H9 (cell line): ENCODE measurements around the gene BNIP5. TPM values are rescaled to one million over a fixed set of nuclear protein-coding genes. Genes with fewer than 3 reads are reported as not detected.

ENCODE experiments used
- DNase-seq: peaks from one replicate; pipeline ENCODE4 v3.0.0-alpha.2; 2017
- H2AFZ ChIP-seq: one replicate; pipeline ENCODE4 v1.6.1; 2013; ENCODE audit warnings: mild to moderate bottlenecking, low read length, control low read depth, moderate library complexity
- H2AK5ac ChIP-seq: 2 replicates; pipeline ENCODE4 v1.6.1; 2013; ENCODE audit warnings: low read length, control low read depth, mixed read lengths; ENCODE audit not compliant: insufficient read length
- H2BK120ac ChIP-seq: one replicate; pipeline ENCODE4 v1.6.1; 2013; ENCODE audit warnings: low read depth, mild to moderate bottlenecking, low read length, control low read depth, inconsistent platforms; ENCODE audit not compliant: poor library complexity, severe bottlenecking
- H2BK12ac ChIP-seq: 2 replicates; pipeline ENCODE4 v1.6.1; 2013; ENCODE audit warnings: low read length, control low read depth, mixed read lengths, low read depth; ENCODE audit not compliant: insufficient read length
- H2BK15ac ChIP-seq: 2 replicates; pipeline ENCODE4 v1.6.1; 2013; ENCODE audit warnings: low read depth, low read length, control low read depth
- H2BK20ac ChIP-seq: one replicate; pipeline ENCODE4 v1.6.1; 2013; ENCODE audit warnings: low read depth, mild to moderate bottlenecking, low read length, control low read depth, inconsistent platforms; ENCODE audit not compliant: poor library complexity, severe bottlenecking
- H2BK5ac ChIP-seq: 2 replicates; pipeline ENCODE4 v1.6.1; 2013; ENCODE audit warnings: low read length, control low read depth, mixed read lengths; ENCODE audit not compliant: insufficient read length
- H3K14ac ChIP-seq: 2 replicates; pipeline ENCODE4 v1.6.1; 2013; ENCODE audit warnings: low read length, control low read depth; ENCODE audit not compliant: insufficient read depth
- H3K18ac ChIP-seq: 2 replicates; pipeline ENCODE4 v1.6.1; 2013; ENCODE audit warnings: low read depth, mild to moderate bottlenecking, mixed read lengths, low read length, control low read depth; ENCODE audit not compliant: insufficient read length
- H3K23ac ChIP-seq: 2 replicates; pipeline ENCODE4 v1.6.1; 2013; ENCODE audit warnings: low read length, control low read depth, mixed read lengths, low read depth; ENCODE audit not compliant: insufficient read length
- H3K23me2 ChIP-seq: 2 replicates; pipeline ENCODE4 v1.6.1; 2013; ENCODE audit warnings: low read depth, mild to moderate bottlenecking, mixed read lengths, low read length, control low read depth; ENCODE audit not compliant: insufficient read length, poor library complexity, severe bottlenecking
- H3K27ac ChIP-seq: 2 replicates; pipeline ENCODE4 v1.5.1; 2013; ENCODE audit warnings: low read length, control low read depth, mixed read lengths, low read depth; ENCODE audit not compliant: insufficient read length
- H3K27me3 ChIP-seq: 2 replicates; pipeline ENCODE4 v1.6.1; 2013; ENCODE audit warnings: low read length, control low read depth, inconsistent platforms; ENCODE audit not compliant: insufficient read depth
- H3K4ac ChIP-seq: 2 replicates; pipeline ENCODE4 v1.6.1; 2013; ENCODE audit warnings: low read depth, mild to moderate bottlenecking, control low read depth, inconsistent platforms, low read length, moderate library complexity
- H3K4me1 ChIP-seq: 2 replicates; pipeline ENCODE4 v1.6.1; 2013; ENCODE audit warnings: low read length, control low read depth, inconsistent platforms; ENCODE audit not compliant: insufficient read depth
- H3K4me2 ChIP-seq: 2 replicates; pipeline ENCODE4 v1.6.1; 2013; ENCODE audit warnings: low read length, control low read depth, mixed read lengths; ENCODE audit not compliant: insufficient read length, insufficient read depth
- H3K56ac ChIP-seq: 2 replicates; pipeline ENCODE4 v1.6.1; 2013; ENCODE audit warnings: low read depth, mild to moderate bottlenecking, mixed read lengths, low read length, control low read depth; ENCODE audit not compliant: insufficient read length
- H3K79me1 ChIP-seq: 2 replicates; pipeline ENCODE4 v1.6.1; 2013; ENCODE audit warnings: low read depth, mild to moderate bottlenecking, moderate library complexity, low read length, control low read depth, inconsistent platforms; ENCODE audit not compliant: insufficient read depth, poor library complexity, severe bottlenecking
- H3K79me2 ChIP-seq: 2 replicates; pipeline ENCODE4 v1.6.1; 2013; ENCODE audit warnings: low read length, control low read depth, inconsistent platforms; ENCODE audit not compliant: insufficient read depth
- H3K9ac ChIP-seq: 2 replicates; pipeline ENCODE4 v1.6.1; 2013; ENCODE audit warnings: low read length, control low read depth, mixed read lengths; ENCODE audit not compliant: insufficient read length; ENCODE audit errors: extremely low read depth
- H3K9me3 ChIP-seq: one replicate; pipeline ENCODE4 v1.6.1; 2013; ENCODE audit warnings: low read depth, low read length, inconsistent platforms; ENCODE audit not compliant: control insufficient read depth
- H3T11ph ChIP-seq: one replicate; pipeline ENCODE4 v1.6.1; 2013; ENCODE audit warnings: mild to moderate bottlenecking, low read length, control low read depth, inconsistent platforms
- H4K20me1 ChIP-seq: one replicate; pipeline ENCODE4 v1.6.1; 2013; ENCODE audit not compliant: control insufficient read depth, insufficient read length, insufficient read depth
- H4K5ac ChIP-seq: 2 replicates; pipeline ENCODE4 v1.6.1; 2013; ENCODE audit warnings: low read depth, mild to moderate bottlenecking, mixed read lengths, low read length, control low read depth; ENCODE audit not compliant: insufficient read length
- H4K8ac ChIP-seq: replicated peaks from 2 replicates; pipeline ENCODE4 v1.6.1; 2013; ENCODE audit warnings: low read length, control low read depth, mixed read lengths, low read depth; ENCODE audit not compliant: insufficient read length
- H4K91ac ChIP-seq: 2 replicates; pipeline ENCODE4 v1.6.1; 2013; ENCODE audit warnings: low read depth, mild to moderate bottlenecking, moderate library complexity, mixed read lengths, low read length, control low read depth; ENCODE audit not compliant: insufficient read length
- H3K27ac Mint-ChIP-seq, 3 experiments: 2 replicates in 2 of 3; 3 replicates in 1 of 3; pipeline ENCODE4 v1.8.0; 2020 to 2021; ENCODE audit warnings: mixed read lengths in 3 of 3, mild to moderate bottlenecking in 1 of 3, moderate library complexity in 1 of 3
- H3K27me3 Mint-ChIP-seq: 2 replicates; pipeline ENCODE4 v1.8.0; 2021; ENCODE audit warnings: low read depth, mild to moderate bottlenecking, moderate library complexity, mixed read lengths
- H3K36me3 Mint-ChIP-seq, 3 experiments: 2 replicates in 2 of 3; 3 replicates in 1 of 3; pipeline ENCODE4 v1.8.0; 2020 to 2021; ENCODE audit warnings: low read depth in 3 of 3, mixed read lengths in 3 of 3; ENCODE audit not compliant: insufficient read depth in 1 of 3
- H3K4me1 Mint-ChIP-seq, 2 experiments: 2 replicates each; pipeline ENCODE4 v1.8.0; 2020; ENCODE audit warnings: mixed read lengths in 2 of 2
- H3K4me3 Mint-ChIP-seq, 2 experiments: 2 replicates in 1 of 2; 3 replicates in 1 of 2; pipeline ENCODE4 v1.8.0; 2020 to 2021; ENCODE audit warnings: mild to moderate bottlenecking in 2 of 2, mixed read lengths in 2 of 2, moderate library complexity in 1 of 2
- H3K9me3 Mint-ChIP-seq, 2 experiments: 2 replicates in 1 of 2; 3 replicates in 1 of 2; pipeline ENCODE4 v1.8.0; 2020; ENCODE audit warnings: mild to moderate bottlenecking in 2 of 2, mixed read lengths in 2 of 2, moderate library complexity in 1 of 2
- WGBS: extraction: QIAGEN DNeasy Blood & Tissue Kit; methylation state at CpG from one replicate; pipeline ENCODE4 v1.1.7; 2013; ENCODE audit warnings: missing lambda C conversion rate, low lambda C conversion rate, mixed read lengths; ENCODE audit not compliant: insufficient read length; ENCODE audit errors: extremely low coverage; 5-methylcytosine and 5-hydroxymethylcytosine counted together
- total RNA-seq: library from RNA; stranded (reverse); gene quantifications from 2 replicates; pipeline ENCODE4 v1.2.1, GENCODE V29; 2021
- TF ChIP-seq, protein P1 (sequence below): fragments of 200-600 bp; sonication (generic); conservative IDR thresholded peaks from 3 replicates; pipeline ENCODE4 v1.8.0; 2021; ENCODE audit warnings: antibody characterized with exemption, mild to moderate bottlenecking

The BNIP5 gene
- total RNA-seq, 1 experiment from 2014 or later = not detected

DNA sequence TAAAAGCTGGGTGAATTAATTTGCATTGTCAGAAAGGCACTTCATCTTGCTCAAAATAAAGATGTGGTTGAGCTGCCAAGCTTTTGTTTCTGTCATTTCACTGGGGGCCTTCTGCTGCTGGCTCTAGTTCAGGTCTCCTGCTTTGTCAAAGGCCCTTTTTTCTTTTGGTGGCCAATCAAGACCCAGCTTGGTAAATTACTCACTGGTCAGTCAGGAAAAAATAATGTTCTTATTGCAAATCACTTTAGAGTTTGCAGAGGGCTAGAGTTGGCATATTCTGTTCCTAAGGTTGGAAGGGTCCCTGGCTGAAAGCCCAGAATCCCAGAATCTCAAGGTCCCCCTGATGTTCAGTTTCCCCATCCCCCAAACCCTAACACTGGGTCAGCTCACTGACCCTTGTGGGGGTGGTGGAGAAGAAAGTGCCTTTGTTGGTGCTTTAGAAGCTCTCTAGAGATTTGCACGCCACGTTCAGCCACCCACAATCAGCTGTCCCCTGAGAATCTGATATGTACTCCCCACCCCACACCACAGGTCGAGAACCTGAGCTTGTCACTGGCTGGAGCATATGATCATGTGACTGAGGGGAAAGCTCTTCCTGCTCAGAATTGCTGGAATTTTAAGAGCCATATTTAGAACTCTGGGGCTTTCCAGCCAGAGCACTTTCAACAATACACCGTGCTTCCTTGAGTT is 21.7 kb upstream of the BNIP5 start:
- no peak overlapping the region for H3K9ac ChIP-seq
- H3K27ac ChIP-seq = no peak overlapping the region
- no peaks in the 10 kb centered on the region for H3K27me3 ChIP-seq
- H3K23me2 ChIP-seq = no peaks in the 10 kb centered on the region
- Mint-ChIP-seq H3K4me3 (no peak overlapping the region), H3K27me3 (peaks cover 2% of the 10 kb centered on the region), H3K27ac (no peak overlapping the region), H3K4me1 (no peaks in the 10 kb centered on the region), H3K36me3 (peaks cover 0 to 2% (median 0%) of the 10 kb centered on the region in 3 experiments; a peak in 1 of 7 replicates), H3K9me3 (peaks cover 0 to 2% of the 10 kb centered on the region in 2 experiments; a peak in 2 of 5 replicates)
- H3K79me1 ChIP-seq = no peaks in the 10 kb centered on the region
- no peaks in the 10 kb centered on the region for H4K20me1 ChIP-seq
- no peak overlapping the region for H3K4ac ChIP-seq
- H2AK5ac ChIP-seq = no peak overlapping the region
- no peak overlapping the region for H3K18ac ChIP-seq
- no CpG with 5 or more reads among the region's 4 CpGs for WGBS
- H3K4me2 ChIP-seq = no peak overlapping the region
- 0 out of 2 replicates have a peak, but pooled peaks cover 1% of the 10 kb centered on the region for H3K4me1 ChIP-seq
- no peak overlapping the region for H2BK15ac ChIP-seq
- H3K9me3 ChIP-seq = no peaks in the 10 kb centered on the region
- no peak overlapping the region for H3K14ac ChIP-seq
- no peak overlapping the region for H2AFZ ChIP-seq
- no peak overlapping the region for H3K56ac ChIP-seq
- no peak overlapping the region for H4K8ac ChIP-seq
- H2BK12ac ChIP-seq = no peak overlapping the region
- no peak overlapping the region for H4K5ac ChIP-seq
- TF ChIP-seq, protein P1, sequence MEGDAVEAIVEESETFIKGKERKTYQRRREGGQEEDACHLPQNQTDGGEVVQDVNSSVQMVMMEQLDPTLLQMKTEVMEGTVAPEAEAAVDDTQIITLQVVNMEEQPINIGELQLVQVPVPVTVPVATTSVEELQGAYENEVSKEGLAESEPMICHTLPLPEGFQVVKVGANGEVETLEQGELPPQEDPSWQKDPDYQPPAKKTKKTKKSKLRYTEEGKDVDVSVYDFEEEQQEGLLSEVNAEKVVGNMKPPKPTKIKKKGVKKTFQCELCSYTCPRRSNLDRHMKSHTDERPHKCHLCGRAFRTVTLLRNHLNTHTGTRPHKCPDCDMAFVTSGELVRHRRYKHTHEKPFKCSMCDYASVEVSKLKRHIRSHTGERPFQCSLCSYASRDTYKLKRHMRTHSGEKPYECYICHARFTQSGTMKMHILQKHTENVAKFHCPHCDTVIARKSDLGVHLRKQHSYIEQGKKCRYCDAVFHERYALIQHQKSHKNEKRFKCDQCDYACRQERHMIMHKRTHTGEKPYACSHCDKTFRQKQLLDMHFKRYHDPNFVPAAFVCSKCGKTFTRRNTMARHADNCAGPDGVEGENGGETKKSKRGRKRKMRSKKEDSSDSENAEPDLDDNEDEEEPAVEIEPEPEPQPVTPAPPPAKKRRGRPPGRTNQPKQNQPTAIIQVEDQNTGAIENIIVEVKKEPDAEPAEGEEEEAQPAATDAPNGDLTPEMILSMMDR = no peak
- no peak overlapping the region for H4K91ac ChIP-seq
- DNase-seq = no peak
- H3K23ac ChIP-seq = no peak overlapping the region
- no peak overlapping the region for H2BK20ac ChIP-seq
- H2BK120ac ChIP-seq = no peak overlapping the region
- no peak overlapping the region for H3T11ph ChIP-seq
- H3K79me2 ChIP-seq = no peaks in the 10 kb centered on the region
- no peak overlapping the region for H2BK5ac ChIP-seq
